ENCODE data around the gene NUP153.
"Not testable (repeated sequence)": the region's sequence is repeated elsewhere in the genome, so short reads cannot be mapped to it uniquely, and the experiment has no call there.

The NUP153 gene

GRCh38 chr6:17728551-17729222 lies 22.0 kb upstream of the NUP153 start:
- in situ Hi-C loops (cut with HindIII; ENCODE audit: low pct_unique_long_range_greater_than_20kb, low sequenced_read_pairs): no loop called here
- no peak for TF ChIP-seq JUND (IDR thresholded peaks at IDR 0.05; ENCODE audit: low read depth)
- no peak for DNase-seq (ENCODE audit: low read depth in 1 of 2, low spot score in 1 of 2)

- no peak for TF ChIP-seq JUND (IDR thresholded peaks at IDR 0.05; ENCODE audit: low read depth)
- in situ Hi-C loops (cut with HindIII; ENCODE audit: low pct_unique_long_range_greater_than_20kb, low sequenced_read_pairs): no loop called here
- no peak for DNase-seq (ENCODE audit: low read depth in 1 of 2, low spot score in 1 of 2)
Measured at GRCh38 chr6:17725083-17725482, 18.4 kb upstream of the NUP153 start.

DNA sequence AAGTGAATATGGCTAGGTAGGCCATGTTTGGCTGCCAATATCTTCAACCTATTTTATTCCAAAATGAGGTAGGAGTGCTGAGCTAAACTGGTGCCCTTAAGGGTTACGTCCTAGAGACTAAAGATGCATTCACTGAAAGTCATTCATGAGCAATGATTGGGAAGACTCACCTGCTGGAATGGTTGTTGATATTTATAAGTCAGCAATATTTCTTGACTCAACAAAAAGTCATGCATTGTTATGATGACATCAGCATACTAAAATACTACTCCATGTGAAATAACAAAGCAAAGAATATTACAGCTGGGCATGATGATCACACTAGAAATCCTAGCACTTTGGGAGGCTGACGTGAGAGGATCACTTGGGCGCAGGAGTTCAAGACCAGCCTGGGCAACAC lies 17.6 kb upstream of the NUP153 start:
- TF ChIP-seq JUND (IDR thresholded peaks at IDR 0.05; ENCODE audit: low read depth): no peak
- in situ Hi-C loops (cut with HindIII; ENCODE audit: low pct_unique_long_range_greater_than_20kb, low sequenced_read_pairs): no loop called here

GRCh38 chr6:17721671-17722070 lies 14.9 kb upstream of the NUP153 start:
- no peak for DNase-seq (ENCODE audit: low read depth in 1 of 2, low spot score in 1 of 2)
- in situ Hi-C loops (cut with HindIII; ENCODE audit: low pct_unique_long_range_greater_than_20kb, low sequenced_read_pairs): no loop called here
- no peak for TF ChIP-seq JUND (IDR thresholded peaks at IDR 0.05; ENCODE audit: low read depth)

More for the DNA sequence above, 17.6 kb upstream of the NUP153 start:
- no peak for DNase-seq (ENCODE audit: low read depth in 1 of 2, low spot score in 1 of 2)

DNA sequence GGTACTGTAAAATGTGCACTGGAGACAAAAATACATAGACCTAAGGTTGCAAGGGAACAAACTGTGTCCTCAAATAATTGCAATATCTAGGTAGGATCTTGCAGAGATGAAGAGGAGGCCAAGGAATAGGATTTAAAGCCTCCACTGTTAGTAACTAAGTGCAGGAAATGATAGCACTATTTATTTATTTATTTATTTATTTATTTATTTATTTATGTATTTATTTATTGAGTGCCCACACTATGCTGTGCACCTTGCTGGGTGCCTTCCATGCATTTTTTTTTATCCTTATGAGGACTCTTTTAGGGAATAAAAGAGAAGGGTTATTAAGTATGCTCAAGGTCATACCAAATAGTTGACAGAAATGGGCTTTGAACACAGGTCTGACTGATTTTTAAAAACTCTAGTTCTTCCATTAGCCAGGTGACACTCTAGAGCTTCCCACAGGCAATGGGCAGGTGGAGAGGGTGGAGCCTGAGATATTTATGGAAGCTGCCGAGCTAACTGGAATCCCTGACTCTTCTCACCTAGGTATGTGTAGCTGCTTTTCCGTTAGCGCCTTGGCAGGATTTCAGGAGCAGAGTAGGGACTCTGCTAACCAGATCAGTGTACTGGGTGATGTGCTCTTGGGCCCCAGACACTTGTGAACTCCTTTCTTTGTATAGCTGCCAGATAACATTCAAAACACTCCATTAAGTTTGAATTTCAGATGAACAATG lies 12.8 kb upstream of the NUP153 start:
- in situ Hi-C loops (cut with HindIII; ENCODE audit: low pct_unique_long_range_greater_than_20kb, low sequenced_read_pairs): no loop called here
- DNase-seq (ENCODE audit: low read depth in 1 of 2, low spot score in 1 of 2): peak in 1 of 2 experiments; percentile 22

GRCh38 chr6:17716221-17716620 lies 9.5 kb upstream of the NUP153 start:
- no peak for DNase-seq (ENCODE audit: low read depth in 1 of 2, low spot score in 1 of 2)
- TF ChIP-seq JUND (IDR thresholded peaks at IDR 0.05; ENCODE audit: low read depth): no peak
- in situ Hi-C loops (cut with HindIII; ENCODE audit: low pct_unique_long_range_greater_than_20kb, low sequenced_read_pairs): no loop called here

More for the DNA sequence above, 12.8 kb upstream of the NUP153 start:
- TF ChIP-seq JUND (IDR thresholded peaks at IDR 0.05; ENCODE audit: low read depth): no peak

GRCh38 chr6:17714879-17715851 lies 8.4 kb upstream of the NUP153 start:
- no peak for DNase-seq (ENCODE audit: low read depth in 1 of 2, low spot score in 1 of 2)
- TF ChIP-seq JUND (IDR thresholded peaks at IDR 0.05; ENCODE audit: low read depth): no peak

DNA sequence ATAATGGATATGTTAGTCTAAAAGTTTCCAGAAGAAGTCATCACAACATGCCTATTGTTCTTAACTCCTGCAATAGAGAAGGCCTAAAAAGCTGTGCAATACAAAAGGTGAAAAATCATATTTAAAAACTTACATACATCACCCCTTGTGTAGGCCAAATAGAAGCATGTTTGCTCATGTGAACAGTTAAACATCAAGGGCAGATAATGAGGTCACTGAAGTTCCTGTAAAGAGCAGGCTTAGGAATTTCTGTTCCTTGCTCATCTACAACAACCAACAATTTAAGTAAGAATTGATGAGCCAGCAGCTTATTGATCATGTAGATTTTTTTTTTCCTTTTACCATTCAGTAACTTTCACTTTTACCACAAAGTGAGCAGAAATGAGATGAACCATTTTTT lies 7.5 kb upstream of the NUP153 start:
- in situ Hi-C loops (cut with HindIII; ENCODE audit: low pct_unique_long_range_greater_than_20kb, low sequenced_read_pairs): no loop called here
- no peak for TF ChIP-seq JUND (IDR thresholded peaks at IDR 0.05; ENCODE audit: low read depth)
- DNase-seq (ENCODE audit: low read depth in 1 of 2, low spot score in 1 of 2): no peak

More at GRCh38 chr6:17714879-17715851, 8.4 kb upstream of the NUP153 start:
- in situ Hi-C loops (cut with HindIII; ENCODE audit: low pct_unique_long_range_greater_than_20kb, low sequenced_read_pairs): no loop called here

DNA sequence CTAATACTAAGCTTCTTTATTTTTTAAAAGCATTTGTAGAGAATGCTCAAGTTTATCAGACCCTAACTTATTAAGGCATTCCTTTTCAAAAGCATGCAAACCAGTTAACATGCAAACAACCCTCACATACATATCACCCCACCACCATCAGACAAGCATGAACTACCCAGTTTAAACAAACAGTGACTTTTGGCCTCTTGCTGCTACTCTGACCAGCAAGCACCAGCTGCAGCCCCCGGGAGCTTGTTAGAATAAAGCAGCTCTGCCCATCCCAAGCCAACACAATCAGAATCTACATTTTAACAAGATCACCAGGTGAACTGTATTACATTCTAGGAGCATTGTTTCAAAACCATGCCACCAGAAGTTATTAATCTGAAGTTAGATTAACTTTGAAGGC lies 5.9 kb upstream of the NUP153 start:
- TF ChIP-seq JUND (IDR thresholded peaks at IDR 0.05; ENCODE audit: low read depth): no peak
- DNase-seq (ENCODE audit: low read depth in 1 of 2, low spot score in 1 of 2): no peak
- in situ Hi-C loops (cut with HindIII; ENCODE audit: low pct_unique_long_range_greater_than_20kb, low sequenced_read_pairs): no loop called here

- DNase-seq (ENCODE audit: low read depth in 1 of 2, low spot score in 1 of 2): no peak
- in situ Hi-C loops (cut with HindIII; ENCODE audit: low pct_unique_long_range_greater_than_20kb, low sequenced_read_pairs): no loop called here
- TF ChIP-seq JUND (IDR thresholded peaks at IDR 0.05; ENCODE audit: low read depth): no peak
Measured at GRCh38 chr6:17710331-17710730, 3.6 kb upstream of the NUP153 start.

GRCh38 chr6:17709476-17709875 lies 2.8 kb upstream of the NUP153 start:
- TF ChIP-seq JUND (IDR thresholded peaks at IDR 0.05; ENCODE audit: low read depth): no peak
- no peak for DNase-seq (ENCODE audit: low read depth in 1 of 2, low spot score in 1 of 2)
- in situ Hi-C loops (cut with HindIII; ENCODE audit: low pct_unique_long_range_greater_than_20kb, low sequenced_read_pairs): no loop called here

DNA sequence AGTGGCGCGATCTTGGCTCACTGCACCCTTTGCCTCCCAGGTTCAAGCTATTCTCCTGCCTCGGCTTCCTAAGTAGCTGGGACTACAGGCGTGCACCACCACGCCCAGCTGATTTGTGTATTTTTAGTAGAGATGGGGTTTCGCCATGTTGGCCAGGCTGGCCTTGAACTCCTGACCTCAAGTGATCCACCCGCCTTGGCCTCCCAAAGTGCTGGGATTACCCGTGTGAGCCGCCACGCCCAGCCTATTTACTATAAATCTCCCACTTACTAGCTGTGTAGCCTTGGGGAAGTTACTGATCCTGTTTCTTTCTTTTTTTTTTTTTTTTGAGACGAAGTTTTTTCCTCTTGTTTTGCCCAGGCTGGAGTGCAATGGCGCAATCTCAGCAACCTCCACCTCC lies 1.3 kb upstream of the NUP153 start:
- in situ Hi-C loops (cut with HindIII; ENCODE audit: low pct_unique_long_range_greater_than_20kb, low sequenced_read_pairs); DNase-seq (ENCODE audit: low read depth in 1 of 2, low spot score in 1 of 2): not testable (repeated sequence)

DNA sequence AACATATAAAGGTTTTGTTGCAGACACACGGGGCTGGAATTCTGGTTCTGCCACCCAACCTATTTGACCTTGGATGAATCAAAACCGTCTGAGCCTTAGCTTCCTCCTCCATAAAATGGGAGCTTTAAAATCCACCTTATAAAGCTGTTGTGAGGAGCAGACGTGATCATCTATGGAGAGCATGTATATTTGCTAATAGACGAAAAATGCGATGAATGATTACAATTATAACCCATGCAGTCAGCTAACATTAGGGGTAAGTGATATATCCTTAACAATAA lies 586 bp upstream of the NUP153 start:
- TF ChIP-seq JUND (IDR thresholded peaks at IDR 0.05; ENCODE audit: low read depth): no peak
- no peak for DNase-seq (ENCODE audit: low read depth in 1 of 2, low spot score in 1 of 2)
- in situ Hi-C loops (cut with HindIII; ENCODE audit: low pct_unique_long_range_greater_than_20kb, low sequenced_read_pairs): no loop called here
